ENCODE data around the gene CELA2B.
"Not testable (repeated sequence)": the region's sequence is repeated elsewhere in the genome, so short reads cannot be mapped to it uniquely, and the experiment has no call there.

The CELA2B gene

DNA sequence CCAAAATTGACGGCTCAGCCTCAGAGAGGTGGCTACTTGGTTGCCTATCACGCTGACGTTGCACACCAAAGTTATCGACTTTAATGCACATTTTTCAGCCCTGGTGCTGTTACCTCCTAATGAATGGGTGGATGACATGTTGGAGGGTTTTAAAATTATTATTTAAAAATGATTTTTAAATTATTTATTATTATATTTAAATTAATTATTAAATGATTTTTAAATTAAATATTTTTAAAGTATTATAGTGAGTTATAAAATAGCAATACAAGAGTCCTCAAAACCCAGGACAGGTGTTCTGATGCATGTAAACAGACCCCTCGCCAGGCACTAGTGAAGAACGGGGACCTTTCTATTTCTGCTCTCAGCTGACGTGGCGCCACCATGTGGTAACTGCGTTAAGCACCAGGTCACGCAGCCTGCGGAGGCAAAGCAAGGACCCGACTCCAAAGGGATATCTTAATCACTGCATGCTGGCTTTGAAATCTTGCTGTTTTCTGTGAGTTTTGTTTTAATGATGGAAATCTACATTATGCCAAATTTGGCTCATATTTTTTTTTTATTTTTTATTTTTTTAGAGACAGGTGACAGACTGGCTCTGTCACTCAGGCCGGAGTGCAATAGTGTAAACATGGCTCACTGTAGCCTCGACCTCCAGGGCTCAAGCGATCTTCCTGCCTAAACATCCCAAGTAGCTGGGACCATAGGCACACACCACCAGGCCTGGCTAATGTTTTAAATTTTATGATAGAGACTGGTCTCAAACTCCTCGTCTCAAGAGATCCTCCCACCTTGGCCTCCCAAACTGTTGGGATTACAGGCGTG is 25.5 kb downstream of the CELA2B start:
- DNase-seq (ENCODE audit: low spot score) = peak; percentile 43

- DNase-seq (ENCODE audit: low spot score) = no peak
Observed at GRCh38 chr1:15504436-15504835, 28.5 kb downstream of the CELA2B start.

- DNase-seq (ENCODE audit: low spot score) = no peak
Observed at GRCh38 chr1:15506831-15507230, 30.9 kb downstream of the CELA2B start.

GRCh38 chr1:15507278-15507677 is 31.4 kb downstream of the CELA2B start:
- DNase-seq (ENCODE audit: low spot score) = no peak

DNA sequence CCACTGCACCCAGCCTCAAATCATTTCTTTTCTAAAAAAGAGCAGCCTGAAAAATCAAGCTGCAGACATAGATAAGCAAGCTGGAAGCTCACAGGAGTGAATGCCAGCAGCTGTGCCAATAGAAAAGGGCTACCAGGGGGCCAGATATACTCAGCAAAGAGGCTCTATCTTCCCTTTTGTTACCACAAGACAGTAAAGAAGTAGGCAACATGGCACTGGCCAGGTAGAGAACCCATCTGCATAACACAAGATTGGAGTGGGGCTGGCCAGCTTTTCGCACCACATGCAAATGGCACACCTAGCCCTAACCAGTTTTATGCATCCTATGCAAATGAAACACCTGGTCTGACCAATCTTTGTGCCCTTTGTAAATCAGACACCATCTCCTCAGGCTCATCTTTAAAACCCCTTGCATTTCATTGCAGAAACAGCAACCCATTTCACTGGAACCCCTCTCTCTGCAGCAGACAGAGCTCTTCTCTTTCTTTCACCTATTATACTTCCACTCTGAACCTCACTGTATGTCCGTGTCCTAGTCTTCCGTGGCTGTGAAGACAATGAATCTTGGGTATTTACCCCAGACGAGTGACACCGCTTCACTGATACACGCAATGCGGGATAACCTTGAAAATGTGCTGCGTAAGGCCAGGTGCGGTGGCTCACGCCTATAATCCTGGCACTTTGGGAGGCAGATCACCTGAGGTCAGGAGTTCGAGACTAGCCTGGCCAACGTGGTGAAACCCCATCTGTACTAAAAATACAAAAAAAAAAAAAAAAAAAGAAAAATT is 33.0 kb downstream of the CELA2B start:
- DNase-seq (ENCODE audit: low spot score) = no peak

- no peak for DNase-seq (ENCODE audit: low spot score)
Observed at GRCh38 chr1:15509586-15509985, 33.7 kb downstream of the CELA2B start.

DNA sequence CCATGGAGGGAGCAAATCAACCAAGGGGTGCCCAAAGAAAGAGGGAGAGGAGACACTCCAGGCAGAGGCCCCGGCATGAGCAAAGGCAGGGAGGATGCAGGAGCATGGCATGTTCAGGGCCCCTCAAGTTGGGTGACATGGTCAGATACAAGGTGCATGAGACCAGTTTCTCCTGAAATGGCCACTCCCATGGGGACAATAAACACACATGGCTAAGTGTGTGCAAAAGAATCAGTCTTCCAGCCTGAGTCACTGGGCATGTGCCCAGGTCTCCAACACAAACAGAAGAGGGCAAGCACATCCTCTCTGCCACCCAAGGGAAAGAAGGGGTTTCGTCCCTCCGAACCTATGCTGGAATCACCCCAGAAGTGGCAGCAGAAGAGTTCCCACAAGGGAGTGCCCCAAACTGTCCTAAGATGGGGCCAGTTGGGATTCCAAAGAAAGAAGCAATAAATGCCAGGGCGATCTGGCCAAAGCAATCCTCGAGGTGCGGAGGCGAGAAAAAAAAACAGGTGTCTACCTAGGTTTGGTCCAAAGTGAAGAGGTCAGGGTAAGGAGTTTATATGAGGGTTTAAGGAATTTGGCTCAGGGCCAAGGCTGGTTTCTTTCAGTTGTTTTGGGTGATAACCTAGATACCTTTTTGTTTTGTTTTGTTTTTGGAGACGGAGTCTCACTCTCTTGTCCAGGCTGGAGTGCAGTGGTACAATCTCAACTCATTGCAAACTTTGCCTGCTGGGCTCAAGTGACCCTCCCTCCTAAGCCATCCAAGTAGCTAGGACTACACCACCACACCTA is 34.9 kb downstream of the CELA2B start:
- no peak for DNase-seq (ENCODE audit: low spot score)

DNA sequence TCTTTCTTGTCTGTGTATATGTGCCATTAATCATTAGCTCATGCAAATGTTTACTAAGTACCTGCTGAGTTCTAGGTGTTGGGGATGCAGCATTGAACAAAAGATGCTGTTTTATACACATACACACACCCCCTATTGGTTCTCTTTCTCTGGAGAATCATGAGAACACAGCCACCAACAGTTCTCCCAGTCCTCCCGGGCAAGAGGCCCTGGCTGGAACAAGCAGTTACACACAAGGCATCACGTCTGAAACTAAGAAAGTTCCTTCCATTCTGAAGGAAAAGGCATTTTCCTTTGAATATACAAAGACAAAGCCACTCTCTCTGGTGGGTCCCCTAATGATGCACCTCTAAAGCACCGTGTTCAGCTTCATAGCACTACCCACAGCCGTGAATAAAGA is 37.3 kb downstream of the CELA2B start:
- no peak for DNase-seq (ENCODE audit: low spot score)

GRCh38 chr1:15513919-15514318 is 38.0 kb downstream of the CELA2B start:
- no peak for DNase-seq (ENCODE audit: low spot score)

DNA sequence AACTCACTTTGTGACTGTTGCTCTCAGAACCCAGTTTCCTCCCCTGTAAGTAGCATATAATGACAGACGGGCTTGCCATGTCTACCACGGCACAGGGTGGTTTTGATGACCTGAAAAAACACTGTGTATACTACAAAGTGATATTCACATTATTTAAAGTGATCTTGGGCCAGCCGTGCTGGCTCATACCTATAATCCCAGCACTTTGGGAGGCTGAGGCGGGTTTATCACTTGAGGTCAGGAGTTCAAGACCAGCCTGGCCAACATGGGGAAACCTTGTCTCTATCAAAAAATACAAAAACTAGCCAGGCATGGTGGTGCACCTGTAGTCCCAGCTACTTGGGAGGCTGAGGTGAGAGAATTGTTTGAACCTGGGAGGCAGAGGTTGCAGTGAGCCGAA is 38.7 kb downstream of the CELA2B start:
- DNase-seq (ENCODE audit: low spot score) = not testable (repeated sequence)

- no peak for DNase-seq (ENCODE audit: low spot score)
Observed at GRCh38 chr1:15515022-15515663, 39.2 kb downstream of the CELA2B start.

GRCh38 chr1:15519625-15520024 is 43.7 kb downstream of the CELA2B start:
- no peak for DNase-seq (ENCODE audit: low spot score)

- DNase-seq (ENCODE audit: low spot score) = not testable (repeated sequence)
Observed at GRCh38 chr1:15521206-15521906, 45.5 kb downstream of the CELA2B start.

GRCh38 chr1:15522551-15522950 is 46.6 kb downstream of the CELA2B start:
- no peak for DNase-seq (ENCODE audit: low spot score)

DNA sequence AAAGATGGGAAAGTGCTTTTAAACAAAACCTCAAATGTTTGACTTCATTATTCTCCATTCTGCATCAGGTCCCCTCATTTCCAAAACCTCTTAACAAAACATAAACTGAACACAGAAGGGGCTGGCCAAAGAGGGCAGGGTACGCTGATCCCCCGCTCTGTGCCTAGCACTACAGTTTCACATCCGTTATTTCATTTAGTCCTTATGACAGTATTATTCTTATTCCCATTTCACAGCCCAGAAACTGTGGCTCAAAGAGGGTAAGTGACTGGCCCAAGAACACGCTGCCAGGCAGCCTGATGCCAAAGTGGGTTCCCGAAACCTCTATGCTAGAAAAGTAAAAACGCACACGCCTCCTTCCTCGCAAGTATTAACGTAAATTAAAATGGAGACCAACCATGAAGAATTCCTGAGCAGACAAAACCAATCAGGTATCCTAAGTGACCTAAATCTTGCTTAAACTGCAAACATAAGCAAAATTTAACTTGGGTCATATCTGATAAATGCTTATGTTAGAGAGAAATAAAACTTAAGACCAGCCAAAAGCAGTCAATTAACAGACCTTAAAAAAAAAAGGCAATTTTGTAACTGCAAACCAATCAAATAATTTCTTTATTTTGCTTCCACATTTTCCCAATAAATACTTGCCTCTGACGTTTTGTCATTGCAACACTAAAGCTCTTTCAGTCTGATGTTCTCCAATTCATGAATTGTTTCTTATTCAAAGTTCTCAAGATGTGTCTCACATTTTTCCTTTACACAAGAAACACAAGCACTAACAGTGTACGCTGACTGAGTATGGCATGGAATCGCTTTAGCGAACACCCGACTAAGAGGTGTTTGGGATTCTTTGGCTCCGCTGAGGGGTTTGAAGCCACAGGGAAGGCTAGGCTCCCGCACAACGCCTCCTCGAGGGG is 47.5 kb downstream of the CELA2B start:
- no peak for DNase-seq (ENCODE audit: low spot score)

- no peak for DNase-seq (ENCODE audit: low spot score)
Observed at GRCh38 chr1:15524021-15524282, 48.0 kb downstream of the CELA2B start, which contains the start of gene CASP9. TSS of gene CASP9 (minus strand) at chr1:15524215. CDS start at chr1:15524200, 15 bp downstream.

DNA sequence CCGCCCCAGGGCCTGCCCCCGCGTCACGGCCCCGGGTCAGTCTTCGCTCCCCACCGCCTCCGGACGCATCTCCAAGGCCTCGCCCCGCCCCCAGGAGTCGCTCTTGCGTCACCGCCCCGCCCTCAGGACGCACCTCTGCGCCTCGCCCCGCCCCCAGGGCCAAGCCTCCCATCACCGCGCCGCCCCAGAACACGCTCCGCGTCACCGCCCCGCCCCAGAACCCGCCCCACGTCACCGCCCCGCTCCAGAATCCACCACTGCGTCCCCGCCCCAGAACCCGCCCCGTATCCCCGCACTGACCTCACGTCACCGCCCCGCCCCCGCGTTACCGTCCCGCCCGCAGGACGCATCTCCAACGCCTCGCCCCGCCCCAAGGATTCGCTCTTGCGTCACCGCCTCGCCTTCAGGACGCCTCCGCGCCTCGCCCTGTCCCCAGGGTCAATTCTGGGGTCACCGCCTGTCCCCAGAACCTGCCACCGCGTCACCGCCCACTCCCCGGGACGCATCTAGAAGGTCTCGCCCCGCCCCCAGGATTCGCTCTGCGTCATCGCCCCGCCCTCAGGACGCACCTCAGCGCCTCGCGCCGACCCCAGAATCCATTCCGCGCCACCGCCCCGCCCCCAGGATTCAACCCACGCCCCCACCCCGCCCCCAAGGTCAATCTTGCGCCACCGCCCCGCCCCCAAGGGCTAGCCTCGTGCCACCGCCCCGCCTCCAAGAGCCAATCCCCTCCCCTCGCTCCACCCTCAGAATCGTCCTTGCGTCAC is 48.6 kb downstream of the CELA2B start:
- DNase-seq (ENCODE audit: low spot score) = peak; percentile 96

- no peak for DNase-seq (ENCODE audit: low spot score)
Observed at GRCh38 chr1:15525050-15526020, 49.4 kb downstream of the CELA2B start.
